Measurements from ENCODE around the gene ACSL4.

Gene ACSL4

DNA sequence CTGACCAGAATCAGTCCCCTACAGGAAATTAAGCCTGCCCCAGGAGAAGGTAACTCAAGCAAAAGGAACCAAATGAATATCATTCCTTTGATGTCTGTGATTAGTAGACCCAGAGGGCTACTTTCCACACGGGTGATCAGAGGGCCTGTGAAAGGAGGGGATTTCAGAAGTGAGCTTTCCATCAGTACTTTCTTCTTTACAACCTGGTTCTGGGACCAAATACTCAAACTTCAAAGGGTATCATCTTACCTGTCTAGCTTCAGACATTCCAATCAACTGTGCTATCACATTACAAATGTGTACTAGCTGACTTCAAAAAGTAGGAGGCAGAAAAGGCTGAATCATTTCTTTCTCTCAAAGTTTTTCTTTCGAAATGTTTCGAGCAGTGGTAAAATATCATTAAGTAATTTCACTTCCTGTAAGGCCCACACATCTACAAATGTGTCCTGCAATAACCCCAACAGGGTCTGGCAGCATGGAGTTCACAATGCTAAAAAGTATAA lies 23.9 kb downstream of the ACSL4 start:
- peak overlapping the region in 1 of 5 donors; percentile 51 for H3K9ac ChIP-seq (ENCODE audit: low read length in 5 of 5)
- no peaks in the 10 kb centered on the region for H3K9me3 ChIP-seq (ENCODE audit: control insufficient read depth in 5 of 5, low read length in 5 of 5)
- peaks cover 0 to 22% (median 12%) of the 10 kb centered on the region in 5 donors for H3K4me1 ChIP-seq (ENCODE audit: control insufficient read depth in 5 of 5, insufficient read depth in 5 of 5, low read length in 5 of 5)
- peak overlapping the region; percentile 54 for H3K27ac ChIP-seq (ENCODE audit: low read depth, low read length)
- no peaks in the 10 kb centered on the region for H3K36me3 ChIP-seq (ENCODE audit: control insufficient read depth in 5 of 5, insufficient read depth in 5 of 5, low read length in 5 of 5)
- no peaks in the 10 kb centered on the region for H3K27me3 ChIP-seq (ENCODE audit: control insufficient read depth in 5 of 5, insufficient read depth in 4 of 5, low read length in 5 of 5)
- no peak overlapping the region for H3K4me3 ChIP-seq (ENCODE audit: low read depth in 1 of 5, low read length in 5 of 5)

DNA sequence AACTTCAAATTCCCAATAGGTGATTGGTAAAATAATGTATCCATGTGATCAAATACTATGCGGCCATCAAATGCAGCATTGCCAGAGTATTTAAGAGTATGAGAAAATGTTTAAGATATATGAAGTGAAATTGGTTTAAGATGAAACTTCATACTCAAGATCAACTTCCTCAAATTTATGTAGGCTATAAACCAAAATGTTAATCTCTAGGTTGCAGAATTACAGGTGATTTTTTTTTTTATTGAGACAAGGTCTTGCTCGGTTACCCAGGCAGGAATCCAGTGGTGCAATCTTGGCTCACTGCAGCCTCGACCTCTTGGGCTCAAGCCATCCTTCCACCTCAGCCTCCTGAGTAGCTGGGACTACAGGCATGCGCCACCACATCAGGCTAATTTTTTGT lies 25.3 kb downstream of the ACSL4 start:
- Histone ChIP-seq H3K9me3 (ENCODE audit: control insufficient read depth in 5 of 5, low read length in 5 of 5) (no peaks in the 10 kb centered on the region), H3K4me1 (ENCODE audit: control insufficient read depth in 5 of 5, insufficient read depth in 5 of 5, low read length in 5 of 5) (peaks cover 0 to 22% (median 12%) of the 10 kb centered on the region in 5 donors), H3K9ac (ENCODE audit: low read length in 5 of 5) (peak overlapping the region in 1 of 5 donors; percentile 20), H3K4me3 (ENCODE audit: low read depth in 1 of 5, low read length in 5 of 5) (peak overlapping the region in 4 of 5 donors; percentile 10 to 46 (median 38)), H3K36me3 (ENCODE audit: control insufficient read depth in 5 of 5, insufficient read depth in 5 of 5, low read length in 5 of 5) (no peaks in the 10 kb centered on the region), H3K27ac (ENCODE audit: low read depth, low read length) (peak overlapping the region; percentile 18), H3K27me3 (ENCODE audit: control insufficient read depth in 5 of 5, insufficient read depth in 4 of 5, low read length in 5 of 5) (no peaks in the 10 kb centered on the region)

DNA sequence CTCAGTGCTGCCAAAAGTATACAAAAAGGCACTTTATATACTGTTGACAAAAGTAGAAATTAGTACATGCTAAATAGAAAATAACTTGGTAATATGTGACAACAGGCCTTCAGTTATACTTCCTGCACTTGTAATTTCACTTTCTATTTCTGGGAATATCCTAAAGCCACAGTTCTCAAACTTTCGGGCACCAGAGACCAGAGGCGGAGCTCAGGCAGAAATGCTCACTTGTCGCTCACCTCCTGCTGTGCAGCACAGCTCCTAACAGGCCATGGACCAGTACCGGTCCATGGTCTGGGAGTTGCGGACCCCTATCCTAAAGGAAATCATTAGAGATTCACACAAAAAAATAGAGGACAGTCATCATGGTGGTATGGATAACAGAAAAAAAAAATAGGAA lies 25.7 kb downstream of the ACSL4 start:
- Histone ChIP-seq H3K9me3 (ENCODE audit: control insufficient read depth in 5 of 5, low read length in 5 of 5) (no peaks in the 10 kb centered on the region), H3K27me3 (ENCODE audit: control insufficient read depth in 5 of 5, insufficient read depth in 4 of 5, low read length in 5 of 5) (peaks cover 0 to under 1% (median 0%) of the 10 kb centered on the region in 5 donors), H3K27ac (ENCODE audit: low read depth, low read length) (peak overlapping the region; percentile 18), H3K9ac (ENCODE audit: low read length in 5 of 5) (peak overlapping the region in 2 of 5 donors; percentile 20 to 27), H3K4me1 (ENCODE audit: control insufficient read depth in 5 of 5, insufficient read depth in 5 of 5, low read length in 5 of 5) (peaks cover 0 to 22% (median 16%) of the 10 kb centered on the region in 5 donors), H3K4me3 (ENCODE audit: low read depth in 1 of 5, low read length in 5 of 5) (peak overlapping the region; percentile 10 to 46 (median 37)), H3K36me3 (ENCODE audit: control insufficient read depth in 5 of 5, insufficient read depth in 5 of 5, low read length in 5 of 5) (no peaks in the 10 kb centered on the region)

DNA sequence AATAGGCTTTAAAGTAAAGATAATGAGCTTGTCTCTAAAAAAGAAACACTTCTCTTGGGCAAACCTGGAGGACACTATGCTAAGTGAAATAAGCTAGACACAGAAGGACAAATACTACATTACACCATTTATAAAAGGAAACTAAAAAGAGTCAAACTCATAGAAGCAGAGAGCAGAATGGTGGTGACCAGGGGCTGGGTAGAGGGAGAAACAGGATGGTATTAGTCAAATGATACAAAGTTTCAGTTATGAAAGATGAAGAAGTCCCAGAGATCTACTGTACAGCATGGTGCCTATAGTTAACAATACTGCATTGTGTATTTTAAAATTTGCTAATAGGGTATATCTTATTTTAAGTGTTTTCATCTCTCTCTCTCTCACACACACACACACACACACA lies 28.5 kb downstream of the ACSL4 start:
- H3K36me3 ChIP-seq (ENCODE audit: control insufficient read depth in 5 of 5, insufficient read depth in 5 of 5, low read length in 5 of 5) = no peaks in the 10 kb centered on the region
- no peaks in the 10 kb centered on the region for H3K9me3 ChIP-seq (ENCODE audit: control insufficient read depth in 5 of 5, low read length in 5 of 5)
- H3K9ac ChIP-seq (ENCODE audit: low read length in 5 of 5) = no peak overlapping the region
- peaks cover 0 to 18% (median 14%) of the 10 kb centered on the region in 5 donors for H3K4me1 ChIP-seq (ENCODE audit: control insufficient read depth in 5 of 5, insufficient read depth in 5 of 5, low read length in 5 of 5)
- no peak overlapping the region for H3K4me3 ChIP-seq (ENCODE audit: low read depth in 1 of 5, low read length in 5 of 5)
- H3K27ac ChIP-seq (ENCODE audit: low read depth, low read length) = no peak overlapping the region
- peaks cover 0 to 3% (median 0%) of the 10 kb centered on the region in 5 donors for H3K27me3 ChIP-seq (ENCODE audit: control insufficient read depth in 5 of 5, insufficient read depth in 4 of 5, low read length in 5 of 5)

DNA sequence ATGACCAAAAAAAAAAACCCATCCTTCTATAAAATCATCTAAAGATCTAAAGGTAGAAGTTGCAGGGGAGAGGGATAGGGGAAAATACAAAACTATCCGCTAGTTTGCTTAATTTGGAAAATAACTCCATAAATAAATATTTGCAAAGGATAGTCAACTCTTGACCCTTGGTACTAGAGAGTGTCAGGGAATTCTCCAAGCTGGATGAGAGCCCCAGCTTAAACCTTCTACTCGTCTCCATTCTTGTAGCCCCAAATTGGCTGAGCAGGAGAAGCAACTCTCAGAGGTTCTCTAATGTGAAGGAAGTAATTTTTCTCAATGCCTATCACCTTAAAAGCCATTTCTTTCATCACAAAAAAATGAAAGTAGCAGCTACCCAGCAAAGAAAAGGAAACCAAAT lies 35.2 kb downstream of the ACSL4 start:
- Histone ChIP-seq H3K27ac (ENCODE audit: low read depth, low read length) (no peak overlapping the region), H3K4me3 (ENCODE audit: low read depth in 1 of 5, low read length in 5 of 5) (no peak overlapping the region), H3K9me3 (ENCODE audit: control insufficient read depth in 5 of 5, low read length in 5 of 5) (no peaks in the 10 kb centered on the region), H3K4me1 (ENCODE audit: control insufficient read depth in 5 of 5, insufficient read depth in 5 of 5, low read length in 5 of 5) (peaks cover 0 to 19% (median 7%) of the 10 kb centered on the region in 5 donors), H3K36me3 (ENCODE audit: control insufficient read depth in 5 of 5, insufficient read depth in 5 of 5, low read length in 5 of 5) (no peaks in the 10 kb centered on the region), H3K9ac (ENCODE audit: low read length in 5 of 5) (no peak overlapping the region), H3K27me3 (ENCODE audit: control insufficient read depth in 5 of 5, insufficient read depth in 4 of 5, low read length in 5 of 5) (peaks cover 0 to 3% (median 0%) of the 10 kb centered on the region in 5 donors)

- no peaks in the 10 kb centered on the region for H3K36me3 ChIP-seq (ENCODE audit: control insufficient read depth in 5 of 5, insufficient read depth in 5 of 5, low read length in 5 of 5)
- peaks cover 0 to 14% (median 7%) of the 10 kb centered on the region in 5 donors for H3K4me1 ChIP-seq (ENCODE audit: control insufficient read depth in 5 of 5, insufficient read depth in 5 of 5, low read length in 5 of 5)
- H3K4me3 ChIP-seq (ENCODE audit: low read depth in 1 of 5, low read length in 5 of 5) = no peak overlapping the region
- H3K9me3 ChIP-seq (ENCODE audit: control insufficient read depth in 5 of 5, low read length in 5 of 5) = no peaks in the 10 kb centered on the region
- no peak overlapping the region for H3K27ac ChIP-seq (ENCODE audit: low read depth, low read length)
- no peak overlapping the region for H3K9ac ChIP-seq (ENCODE audit: low read length in 5 of 5)
- no peaks in the 10 kb centered on the region for H3K27me3 ChIP-seq (ENCODE audit: control insufficient read depth in 5 of 5, insufficient read depth in 4 of 5, low read length in 5 of 5)
Measured at GRCh38 chrX:109696146-109696740, 36.8 kb downstream of the ACSL4 start.

DNA sequence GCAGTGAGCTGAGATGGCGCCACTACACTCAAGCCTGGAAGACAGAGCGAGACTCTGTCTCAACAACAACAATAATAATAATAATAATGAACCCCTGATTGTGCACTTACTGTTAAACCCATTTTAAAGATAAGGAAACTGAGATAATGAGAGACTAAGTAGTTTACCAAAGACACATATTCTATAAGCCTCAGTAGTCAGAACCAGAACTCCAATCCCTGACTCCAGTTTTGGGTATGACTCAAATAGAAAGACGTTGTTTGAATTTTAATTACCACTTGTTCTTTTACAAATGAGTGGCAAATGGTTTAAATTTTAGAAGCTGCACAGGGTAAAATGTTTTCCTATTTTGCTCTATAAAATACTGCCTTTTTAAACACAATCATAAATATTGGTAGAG lies 37.4 kb downstream of the ACSL4 start:
- Histone ChIP-seq H3K9me3 (ENCODE audit: control insufficient read depth in 5 of 5, low read length in 5 of 5) (no peaks in the 10 kb centered on the region), H3K27ac (ENCODE audit: low read depth, low read length) (no peak overlapping the region), H3K36me3 (ENCODE audit: control insufficient read depth in 5 of 5, insufficient read depth in 5 of 5, low read length in 5 of 5) (no peaks in the 10 kb centered on the region), H3K4me1 (ENCODE audit: control insufficient read depth in 5 of 5, insufficient read depth in 5 of 5, low read length in 5 of 5) (peaks cover 0 to 14% (median 7%) of the 10 kb centered on the region in 5 donors), H3K9ac (ENCODE audit: low read length in 5 of 5) (no peak overlapping the region), H3K27me3 (ENCODE audit: control insufficient read depth in 5 of 5, insufficient read depth in 4 of 5, low read length in 5 of 5) (no peaks in the 10 kb centered on the region), H3K4me3 (ENCODE audit: low read depth in 1 of 5, low read length in 5 of 5) (no peak overlapping the region)

- H3K4me3 ChIP-seq (ENCODE audit: low read depth in 1 of 5, low read length in 5 of 5) = no peak overlapping the region
- H3K9me3 ChIP-seq (ENCODE audit: control insufficient read depth in 5 of 5, low read length in 5 of 5) = no peaks in the 10 kb centered on the region
- H3K27ac ChIP-seq (ENCODE audit: low read depth, low read length) = no peak overlapping the region
- H3K4me1 ChIP-seq (ENCODE audit: control insufficient read depth in 5 of 5, insufficient read depth in 5 of 5, low read length in 5 of 5) = no peaks in the 10 kb centered on the region
- H3K36me3 ChIP-seq (ENCODE audit: control insufficient read depth in 5 of 5, insufficient read depth in 5 of 5, low read length in 5 of 5) = no peaks in the 10 kb centered on the region
- H3K9ac ChIP-seq (ENCODE audit: low read length in 5 of 5) = no peak overlapping the region
- peaks cover 0 to 8% (median 0%) of the 10 kb centered on the region in 5 donors for H3K27me3 ChIP-seq (ENCODE audit: control insufficient read depth in 5 of 5, insufficient read depth in 4 of 5, low read length in 5 of 5)
Measured at GRCh38 chrX:109691752-109692151, 41.3 kb downstream of the ACSL4 start.

DNA sequence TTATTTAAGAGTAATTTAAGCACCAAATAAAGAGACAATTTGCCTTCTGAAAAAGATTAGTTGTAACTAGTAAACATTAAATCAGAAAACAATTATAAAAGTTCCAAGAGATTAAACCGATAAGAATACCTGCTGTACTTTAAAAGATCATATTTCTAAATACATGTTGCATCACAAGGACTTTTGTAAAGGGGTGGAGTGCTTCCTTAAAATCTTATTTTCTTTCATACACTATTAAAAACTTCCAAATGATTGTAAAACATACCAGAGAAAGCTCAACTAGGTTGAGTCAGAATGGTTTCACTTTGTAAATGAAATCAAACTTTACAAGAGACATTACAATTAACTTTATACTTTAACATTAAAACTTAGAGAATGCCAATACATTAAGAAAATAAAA lies 41.8 kb downstream of the ACSL4 start:
- Histone ChIP-seq H3K9me3 (ENCODE audit: control insufficient read depth in 5 of 5, low read length in 5 of 5) (no peaks in the 10 kb centered on the region), H3K36me3 (ENCODE audit: control insufficient read depth in 5 of 5, insufficient read depth in 5 of 5, low read length in 5 of 5) (no peaks in the 10 kb centered on the region), H3K9ac (ENCODE audit: low read length in 5 of 5) (no peak overlapping the region), H3K4me1 (ENCODE audit: control insufficient read depth in 5 of 5, insufficient read depth in 5 of 5, low read length in 5 of 5) (no peaks in the 10 kb centered on the region), H3K27me3 (ENCODE audit: control insufficient read depth in 5 of 5, insufficient read depth in 4 of 5, low read length in 5 of 5) (peaks cover 0 to 8% (median 0%) of the 10 kb centered on the region in 5 donors), H3K27ac (ENCODE audit: low read depth, low read length) (no peak overlapping the region), H3K4me3 (ENCODE audit: low read depth in 1 of 5, low read length in 5 of 5) (no peak overlapping the region)

- peaks cover 0 to 10% (median 0%) of the 10 kb centered on the region in 5 donors for H3K27me3 ChIP-seq (ENCODE audit: control insufficient read depth in 5 of 5, insufficient read depth in 4 of 5, low read length in 5 of 5)
- H3K9me3 ChIP-seq (ENCODE audit: control insufficient read depth in 5 of 5, low read length in 5 of 5) = no peaks in the 10 kb centered on the region
- H3K4me3 ChIP-seq (ENCODE audit: low read depth in 1 of 5, low read length in 5 of 5) = no peak overlapping the region
- H3K4me1 ChIP-seq (ENCODE audit: control insufficient read depth in 5 of 5, insufficient read depth in 5 of 5, low read length in 5 of 5) = peaks cover 0 to 3% (median 0%) of the 10 kb centered on the region in 5 donors
- no peaks in the 10 kb centered on the region for H3K36me3 ChIP-seq (ENCODE audit: control insufficient read depth in 5 of 5, insufficient read depth in 5 of 5, low read length in 5 of 5)
- no peak overlapping the region for H3K27ac ChIP-seq (ENCODE audit: low read depth, low read length)
- no peak overlapping the region for H3K9ac ChIP-seq (ENCODE audit: low read length in 5 of 5)
Measured at GRCh38 chrX:109687903-109688302, 45.2 kb downstream of the ACSL4 start.

All from subcutaneous abdominal adipose tissue (tissue), 5 donors.